ENCODE measurements around the gene SCAP.

The SCAP gene

DNA sequence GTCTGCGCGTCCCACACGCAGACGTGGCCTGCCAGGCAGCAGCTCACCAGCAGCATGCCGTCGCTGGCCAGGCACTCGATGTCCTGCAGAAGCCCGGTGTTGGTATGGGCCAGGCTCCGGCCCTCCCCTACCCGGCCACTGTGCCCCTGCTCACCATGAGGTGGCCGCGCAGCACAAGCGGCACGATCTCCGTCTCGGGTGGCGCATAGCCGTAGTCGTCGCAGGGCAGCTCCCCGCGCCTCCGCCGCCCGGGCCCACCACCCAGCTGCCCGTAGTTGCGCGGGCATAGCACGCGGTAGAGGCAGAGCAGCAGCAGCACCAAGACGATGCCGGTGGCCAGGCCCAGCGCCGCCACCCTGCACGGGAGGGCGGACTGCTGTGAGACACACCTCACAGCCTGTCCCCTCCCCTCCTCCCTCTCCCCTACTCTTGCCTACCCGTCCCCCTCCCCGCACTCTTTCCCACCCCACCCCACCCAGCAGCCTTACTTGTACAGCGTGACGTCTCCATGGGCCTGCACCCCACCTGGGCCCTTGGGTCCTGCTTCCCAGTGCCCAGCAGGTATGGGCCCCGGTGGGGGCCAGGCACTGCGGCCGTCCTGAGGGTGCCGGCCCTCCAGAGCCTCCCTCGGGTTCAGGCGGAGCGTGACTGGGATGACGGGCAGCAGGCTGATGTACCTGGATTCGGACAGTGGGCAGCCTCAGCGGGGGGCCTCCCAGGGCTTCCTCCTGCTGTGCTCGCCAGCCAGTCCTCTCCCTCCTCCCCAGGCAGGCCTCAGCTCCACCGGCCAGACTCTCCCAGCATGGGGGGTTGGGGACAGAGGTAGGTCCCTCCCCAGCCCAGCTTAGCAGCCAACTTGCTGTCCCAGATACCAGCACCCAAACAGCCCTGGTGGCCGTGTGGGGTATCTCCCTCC is 57.3 kb downstream of the SCAP start:
- H3K27ac ChIP-seq = no peak overlapping the region
- no peak for DNase-seq (ENCODE audit: low read depth, low spot score)

DNA sequence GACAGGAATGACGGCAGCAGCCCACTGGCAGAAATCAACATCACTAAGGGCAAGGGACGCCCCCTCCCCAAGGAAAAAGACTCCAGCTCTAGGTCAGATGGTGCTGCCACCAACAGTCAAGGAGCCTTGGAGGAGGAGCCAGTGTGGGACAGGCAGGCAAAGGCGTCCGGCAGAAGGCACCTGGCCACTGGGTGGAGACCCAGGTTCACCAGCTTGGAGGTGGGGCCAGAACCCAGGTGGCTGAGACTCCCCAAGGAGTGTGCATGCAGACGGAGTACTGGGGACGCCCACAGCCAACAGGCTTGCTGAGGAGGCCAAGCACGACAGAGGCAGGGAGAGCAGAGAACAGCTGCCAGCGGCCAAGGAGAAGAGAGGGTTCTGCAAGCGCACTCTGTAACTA is 59.7 kb downstream of the SCAP start:
- H3K27ac ChIP-seq = no peak overlapping the region
- no peak for DNase-seq (ENCODE audit: low read depth, low spot score)

DNA sequence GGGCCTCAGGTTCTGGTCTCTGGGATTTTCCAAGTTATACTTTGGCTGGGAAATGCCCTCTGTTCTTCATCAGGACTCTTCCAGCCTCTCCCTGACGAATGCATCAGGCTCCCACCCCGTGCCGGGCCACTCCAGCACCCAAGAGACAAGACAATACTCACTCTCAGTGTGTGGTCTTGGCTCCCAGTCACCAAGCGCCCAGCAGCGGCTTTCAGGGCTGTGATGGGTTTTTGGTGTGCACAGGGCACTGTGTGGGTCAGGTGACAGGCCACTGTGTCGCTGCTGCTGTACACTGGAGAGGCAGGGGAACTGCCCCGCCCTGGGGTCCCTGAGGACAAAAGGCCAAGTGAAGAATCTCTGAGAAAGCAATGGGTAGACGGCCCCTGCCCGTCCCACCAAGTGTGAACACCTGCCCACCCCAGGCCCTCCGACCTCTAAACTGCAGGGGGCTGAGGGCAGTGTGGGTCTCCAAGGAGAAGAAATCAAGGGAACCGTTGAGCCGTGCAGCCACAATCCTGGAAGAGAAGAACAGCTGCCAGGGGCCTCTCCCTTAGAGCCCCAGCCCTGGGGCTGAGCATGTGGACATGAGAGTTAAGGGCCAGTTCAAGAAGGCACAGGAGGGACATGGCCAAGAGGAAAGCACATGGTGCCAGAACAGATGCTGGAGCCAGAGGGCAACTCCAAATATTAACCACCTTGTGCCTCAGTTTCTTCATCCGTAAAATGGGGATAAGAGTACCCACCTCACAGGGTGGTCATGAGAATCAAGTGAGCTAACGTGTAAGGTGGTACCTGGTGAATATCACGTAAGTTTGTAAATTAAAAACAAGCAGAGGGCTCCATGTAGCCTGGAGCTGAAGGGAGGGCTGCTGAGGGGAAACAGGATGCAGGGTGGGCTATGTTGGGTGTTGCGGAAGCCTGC is 60.8 kb downstream of the SCAP start:
- DNase-seq (ENCODE audit: low read depth, low spot score) = no peak
- no peak overlapping the region for H3K27ac ChIP-seq

DNA sequence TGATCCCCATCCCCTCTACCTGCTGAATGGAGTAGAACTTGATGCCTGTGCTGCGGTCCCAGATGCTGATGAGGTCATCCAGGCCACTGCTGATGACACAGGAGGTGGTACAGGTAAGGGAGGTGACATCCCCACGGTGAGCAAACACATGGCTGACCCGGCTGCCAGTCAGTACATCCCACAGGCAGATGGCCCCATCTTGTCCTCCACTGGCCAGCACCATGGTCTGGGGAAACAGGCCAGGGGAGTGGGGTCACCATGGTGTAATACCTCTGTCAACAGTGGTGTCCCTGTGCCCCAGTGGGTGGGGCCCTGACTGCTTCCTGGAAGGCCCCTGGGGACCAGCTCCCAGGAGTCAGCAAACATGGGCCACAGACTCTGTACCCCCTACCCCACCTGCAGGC is 61.6 kb downstream of the SCAP start:
- H3K27ac ChIP-seq = no peak overlapping the region
- no peak for DNase-seq (ENCODE audit: low read depth, low spot score)

DNA sequence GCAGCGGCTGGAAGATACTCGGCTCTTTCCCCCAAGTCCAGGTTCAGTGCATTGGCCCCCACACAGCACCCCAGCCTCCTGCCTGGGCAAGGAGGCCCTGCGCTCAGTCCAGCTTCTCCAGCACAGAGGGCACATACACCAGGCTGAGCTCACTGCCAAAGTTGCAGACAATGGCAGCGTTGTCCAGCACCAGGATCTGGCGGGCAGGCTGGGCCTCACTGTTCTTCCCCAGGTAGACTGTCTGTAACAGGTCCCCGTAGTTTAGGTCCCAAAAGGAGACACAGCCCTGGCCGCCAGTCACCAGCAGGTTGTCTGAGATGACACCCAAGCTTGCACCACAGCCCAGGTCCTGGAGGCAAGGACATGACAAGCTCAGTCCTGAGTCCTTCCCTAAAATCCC is 62.0 kb downstream of the SCAP start:
- DNase-seq (ENCODE audit: low read depth, low spot score) = no peak
- no peak overlapping the region for H3K27ac ChIP-seq

DNA sequence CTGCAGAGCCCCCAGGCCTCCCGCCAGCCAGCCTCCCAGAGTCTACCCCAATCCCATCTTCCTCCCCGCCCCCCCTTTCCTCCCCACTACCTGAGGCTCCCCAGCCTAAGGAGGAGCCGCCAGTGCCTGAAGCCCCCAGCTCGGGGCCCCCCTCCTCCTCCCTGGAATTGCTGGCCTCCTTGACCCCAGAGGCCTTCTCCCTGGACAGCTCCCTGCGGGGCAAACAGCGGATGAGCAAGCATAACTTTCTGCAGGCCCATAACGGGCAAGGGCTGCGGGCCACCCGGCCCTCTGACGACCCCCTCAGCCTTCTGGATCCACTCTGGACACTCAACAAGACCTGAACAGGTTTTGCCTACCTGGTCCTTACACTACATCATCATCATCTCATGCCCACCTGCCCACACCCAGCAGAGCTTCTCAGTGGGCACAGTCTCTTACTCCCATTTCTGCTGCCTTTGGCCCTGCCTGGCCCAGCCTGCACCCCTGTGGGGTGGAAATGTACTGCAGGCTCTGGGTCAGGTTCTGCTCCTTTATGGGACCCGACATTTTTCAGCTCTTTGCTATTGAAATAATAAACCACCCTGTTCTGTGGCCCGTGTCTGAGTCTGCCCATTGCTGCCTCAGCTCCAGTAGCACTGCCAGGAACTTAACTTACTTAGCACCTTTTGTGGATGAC is 62.8 kb downstream of the SCAP start:
- DNase-seq (ENCODE audit: low read depth, low spot score) = no peak
- H3K27ac ChIP-seq = no peak overlapping the region

DNA sequence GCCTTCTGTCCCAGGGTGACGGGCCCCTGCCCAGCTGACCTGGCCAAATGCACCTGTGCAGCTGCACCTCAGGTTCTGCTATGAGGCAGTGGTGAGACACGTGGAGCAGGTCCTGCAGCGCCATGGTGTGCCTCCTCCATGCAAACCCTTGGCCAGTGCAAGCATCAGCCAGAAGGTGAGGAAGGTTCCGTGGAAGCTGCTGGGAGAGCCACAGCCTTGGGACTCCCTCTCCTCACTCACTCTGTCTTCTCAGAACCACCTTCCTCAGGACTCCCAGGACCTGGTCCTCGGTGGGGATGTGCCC is 63.3 kb downstream of the SCAP start:
- no peak overlapping the region for H3K27ac ChIP-seq
- no peak for DNase-seq (ENCODE audit: low read depth, low spot score)

DNA sequence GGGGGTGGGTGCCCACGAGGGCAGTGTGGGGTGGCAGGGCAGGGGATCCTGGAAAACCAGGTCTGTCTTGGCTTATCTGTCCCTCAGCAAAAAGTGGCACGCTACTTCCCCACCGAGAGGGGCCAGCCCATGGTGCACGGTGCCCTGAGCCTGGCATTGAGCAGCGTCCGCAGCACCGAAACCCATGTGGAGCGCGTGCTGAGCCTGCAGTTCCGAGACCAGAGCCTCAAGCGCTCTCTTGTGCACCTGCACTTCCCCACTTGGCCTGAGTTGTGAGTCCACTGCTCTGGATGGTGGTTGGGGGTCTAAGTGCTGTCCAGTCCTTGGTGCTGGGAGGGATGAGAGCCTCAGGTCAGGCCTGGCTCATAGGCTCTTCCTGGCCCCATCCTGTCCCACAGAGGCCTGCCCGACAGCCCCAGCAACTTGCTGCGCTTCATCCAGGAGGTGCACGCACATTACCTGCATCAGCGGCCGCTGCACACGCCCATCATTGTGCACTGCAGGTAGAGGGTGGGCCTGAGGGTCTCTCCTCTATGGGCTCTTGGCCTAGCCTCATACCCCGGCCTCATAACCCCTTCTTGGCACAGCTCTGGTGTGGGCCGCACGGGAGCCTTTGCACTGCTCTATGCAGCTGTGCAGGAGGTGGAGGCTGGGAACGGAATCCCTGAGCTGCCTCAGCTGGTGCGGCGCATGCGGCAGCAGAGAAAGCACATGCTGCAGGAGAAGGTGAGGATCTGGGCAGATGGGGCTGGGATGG is 63.9 kb downstream of the SCAP start:
- no peak overlapping the region for H3K27ac ChIP-seq
- no peak for DNase-seq (ENCODE audit: low read depth, low spot score)

DNA sequence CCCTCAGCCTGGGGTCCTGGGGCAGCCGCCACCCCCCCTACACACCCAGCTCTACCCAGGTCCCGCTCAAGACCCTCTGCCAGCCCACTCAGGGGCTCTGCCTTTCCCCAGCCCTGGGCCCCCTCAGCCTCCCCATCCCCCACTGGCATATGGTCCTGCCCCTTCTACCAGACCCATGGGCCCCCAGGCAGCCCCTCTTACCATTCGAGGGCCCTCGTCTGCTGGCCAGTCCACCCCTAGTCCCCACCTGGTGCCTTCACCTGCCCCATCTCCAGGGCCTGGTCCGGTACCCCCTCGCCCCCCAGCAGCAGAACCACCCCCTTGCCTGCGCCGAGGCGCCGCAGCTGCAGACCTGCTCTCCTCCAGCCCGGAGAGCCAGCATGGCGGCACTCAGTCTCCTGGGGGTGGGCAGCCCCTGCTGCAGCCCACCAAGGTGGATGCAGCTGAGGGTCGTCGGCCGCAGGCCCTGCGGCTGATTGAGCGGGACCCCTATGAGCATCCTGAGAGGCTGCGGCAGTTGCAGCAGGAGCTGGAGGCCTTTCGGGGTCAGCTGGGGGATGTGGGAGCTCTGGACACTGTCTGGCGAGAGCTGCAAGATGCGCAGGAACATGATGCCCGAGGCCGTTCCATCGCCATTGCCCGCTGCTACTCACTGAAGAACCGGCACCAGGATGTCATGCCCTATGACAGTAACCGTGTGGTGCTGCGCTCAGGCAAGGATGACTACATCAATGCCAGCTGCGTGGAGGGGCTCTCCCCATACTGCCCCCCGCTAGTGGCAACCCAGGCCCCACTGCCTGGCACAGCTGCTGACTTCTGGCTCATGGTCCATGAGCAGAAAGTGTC is 64.7 kb downstream of the SCAP start:
- no peak overlapping the region for H3K27ac ChIP-seq
- no peak for DNase-seq (ENCODE audit: low read depth, low spot score)

DNA sequence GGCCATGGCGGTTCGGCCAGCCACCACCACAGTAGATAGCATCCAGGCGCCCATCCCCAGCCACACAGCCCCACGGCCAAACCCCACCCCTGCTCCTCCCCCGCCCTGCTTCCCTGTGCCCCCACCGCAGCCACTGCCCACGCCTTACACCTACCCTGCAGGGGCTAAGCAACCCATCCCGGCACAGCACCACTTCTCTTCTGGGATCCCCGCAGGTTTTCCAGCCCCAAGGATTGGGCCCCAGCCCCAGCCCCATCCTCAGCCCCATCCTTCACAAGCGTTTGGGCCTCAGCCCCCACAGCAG is 65.4 kb downstream of the SCAP start:
- H3K27ac ChIP-seq = no peak overlapping the region
- DNase-seq (ENCODE audit: low read depth, low spot score) = no peak

DNA sequence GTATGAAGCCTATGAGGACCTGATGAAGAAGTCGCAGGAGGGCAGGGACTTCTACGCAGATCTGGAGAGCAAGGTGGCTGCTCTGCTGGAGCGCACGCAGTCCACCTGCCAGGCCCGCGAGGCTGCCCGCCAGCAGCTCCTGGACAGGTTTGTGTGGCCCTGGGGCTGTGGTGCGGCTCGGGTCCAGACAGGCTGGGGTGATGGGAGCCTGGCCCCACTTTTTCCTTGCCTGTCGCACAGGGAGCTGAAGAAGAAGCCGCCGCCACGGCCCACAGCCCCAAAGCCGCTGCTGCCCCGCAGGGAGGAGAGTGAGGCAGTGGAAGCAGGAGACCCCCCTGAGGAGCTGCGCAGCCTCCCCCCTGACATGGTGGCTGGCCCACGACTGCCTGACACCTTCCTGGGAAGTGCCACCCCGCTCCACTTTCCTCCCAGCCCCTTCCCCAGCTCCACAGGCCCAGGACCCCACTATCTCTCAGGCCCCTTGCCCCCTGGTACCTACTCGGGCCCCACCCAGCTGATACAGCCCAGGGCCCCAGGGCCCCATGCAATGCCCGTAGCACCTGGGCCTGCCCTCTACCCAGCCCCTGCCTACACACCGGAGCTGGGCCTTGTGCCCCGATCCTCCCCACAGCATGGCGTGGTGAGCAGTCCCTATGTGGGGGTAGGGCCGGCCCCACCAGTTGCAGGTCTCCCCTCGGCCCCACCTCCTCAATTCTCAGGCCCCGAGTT is 65.9 kb downstream of the SCAP start:
- H3K27ac ChIP-seq = no peak overlapping the region
- no peak for DNase-seq (ENCODE audit: low read depth, low spot score)

DNA sequence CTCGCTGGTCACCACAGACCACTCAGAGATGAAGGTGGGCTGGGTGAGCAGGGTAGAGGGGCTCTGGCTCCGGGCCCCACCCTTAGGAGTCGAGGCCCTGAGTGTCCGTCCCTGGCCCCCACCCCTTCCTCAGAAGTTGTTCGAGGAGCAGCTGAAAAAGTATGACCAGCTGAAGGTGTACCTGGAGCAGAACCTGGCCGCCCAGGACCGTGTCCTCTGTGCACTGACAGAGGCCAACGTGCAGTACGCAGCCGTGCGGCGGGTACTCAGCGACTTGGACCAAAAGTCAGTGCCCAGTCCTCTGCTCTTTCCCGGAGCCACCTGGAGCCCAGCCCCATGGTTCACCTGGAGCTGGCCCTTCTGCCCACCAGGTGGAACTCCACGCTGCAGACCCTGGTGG is 66.5 kb downstream of the SCAP start:
- no peak overlapping the region for H3K27ac ChIP-seq
- DNase-seq (ENCODE audit: low read depth, low spot score) = no peak

DNA sequence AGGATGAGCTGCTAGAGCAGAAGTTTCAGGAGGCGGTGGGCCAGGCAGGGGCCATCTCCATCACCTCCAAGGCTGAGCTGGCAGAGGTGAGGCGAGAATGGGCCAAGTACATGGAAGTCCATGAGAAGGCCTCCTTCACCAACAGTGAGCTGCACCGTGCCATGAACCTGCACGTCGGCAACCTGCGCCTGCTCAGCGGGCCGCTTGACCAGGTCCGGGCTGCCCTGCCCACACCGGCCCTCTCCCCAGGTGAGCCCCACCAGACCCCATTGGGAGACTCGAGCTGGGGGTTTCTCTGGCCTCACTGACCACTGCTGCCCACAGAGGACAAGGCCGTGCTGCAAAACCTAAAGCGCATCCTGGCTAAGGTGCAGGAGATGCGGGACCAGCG is 66.9 kb downstream of the SCAP start:
- no peak overlapping the region for H3K27ac ChIP-seq
- no peak for DNase-seq (ENCODE audit: low read depth, low spot score)

DNA sequence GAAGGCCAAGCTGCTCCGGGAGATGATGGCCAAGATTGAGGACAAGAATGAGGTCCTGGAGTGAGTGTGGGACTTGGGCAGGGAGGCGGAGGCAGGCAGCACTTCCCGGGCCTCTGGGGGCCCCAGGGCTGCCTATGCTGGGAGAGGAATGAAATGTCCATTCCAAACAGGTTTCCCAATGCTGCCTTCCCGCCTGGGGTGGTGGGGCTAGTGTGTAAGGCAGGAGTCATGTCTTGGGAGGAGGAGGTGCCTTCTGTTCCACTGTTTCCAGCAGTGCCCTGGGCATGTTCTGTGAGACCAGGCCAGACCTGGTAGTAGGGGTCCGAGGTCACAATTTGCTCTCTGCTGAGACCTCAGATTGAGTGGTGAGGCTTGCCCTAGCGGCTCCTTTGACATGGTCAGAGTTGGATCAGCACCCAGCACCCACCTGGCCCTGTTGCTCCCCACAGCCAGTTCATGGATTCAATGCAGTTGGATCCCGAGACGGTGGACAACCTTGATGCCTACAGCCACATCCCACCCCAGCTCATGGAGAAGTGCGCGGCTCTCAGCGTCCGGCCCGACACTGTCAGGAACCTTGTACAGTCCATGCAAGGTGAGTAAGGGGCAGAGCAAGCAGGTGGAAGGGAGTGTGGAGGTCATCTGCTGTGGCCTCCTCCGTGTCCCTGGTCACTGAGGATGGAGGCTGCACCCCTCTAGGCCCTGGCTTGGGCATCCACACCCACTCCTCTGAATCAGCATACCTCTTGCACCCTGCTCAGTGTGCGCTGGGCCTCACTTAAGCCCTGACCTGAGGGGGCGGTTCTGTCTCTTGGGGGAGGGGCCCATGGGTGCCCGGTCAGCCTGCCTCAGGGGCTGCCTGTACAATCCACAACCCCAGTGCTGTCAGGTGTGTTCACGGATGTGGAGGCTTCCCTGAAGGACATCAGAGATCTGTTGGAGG is 67.6 kb downstream of the SCAP start:
- no peak overlapping the region for H3K27ac ChIP-seq
- no peak for DNase-seq (ENCODE audit: low read depth, low spot score)

DNA sequence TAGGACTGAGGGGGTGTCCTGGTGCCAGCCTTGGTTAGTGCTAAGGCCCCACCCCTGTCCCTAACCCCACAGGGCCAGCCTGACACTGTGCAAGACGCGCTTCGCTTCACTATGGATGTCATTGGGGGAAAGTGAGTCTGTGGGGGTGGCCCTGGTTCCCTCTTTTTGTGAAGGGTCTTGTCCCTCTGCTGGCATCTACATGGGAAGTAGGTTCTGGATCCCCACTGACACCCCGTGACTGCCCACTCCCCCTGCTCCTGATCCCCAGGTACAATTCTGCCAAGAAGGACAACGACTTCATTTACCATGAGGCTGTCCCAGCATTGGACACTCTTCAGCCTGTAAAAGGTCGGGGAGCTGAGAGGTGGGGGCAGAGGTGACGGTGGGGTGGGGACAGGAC is 68.5 kb downstream of the SCAP start:
- no peak overlapping the region for H3K27ac ChIP-seq
- DNase-seq (ENCODE audit: low read depth, low spot score) = no peak

DNA sequence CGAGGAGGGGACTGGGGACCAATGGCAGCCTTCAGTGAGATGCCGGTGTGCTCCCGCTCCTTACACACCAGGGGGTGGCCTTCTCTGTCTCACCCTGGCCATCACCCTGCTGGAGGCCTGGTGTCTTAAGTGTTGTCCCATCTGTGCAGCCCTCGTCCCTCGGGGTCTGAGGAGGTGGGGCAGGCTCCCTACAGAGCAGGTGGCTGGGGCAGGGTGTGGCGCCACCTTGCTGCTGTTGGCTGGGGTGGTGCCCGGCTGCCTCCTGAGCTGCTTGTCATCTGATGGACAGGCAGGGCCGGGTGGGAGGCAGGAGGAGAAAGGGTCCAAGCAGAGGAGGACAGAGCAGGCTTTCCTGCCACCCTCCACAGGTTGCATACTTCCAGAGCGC is 69.0 kb downstream of the SCAP start:
- no peak overlapping the region for H3K27ac ChIP-seq
- DNase-seq (ENCODE audit: low read depth, low spot score) = no peak

DNA sequence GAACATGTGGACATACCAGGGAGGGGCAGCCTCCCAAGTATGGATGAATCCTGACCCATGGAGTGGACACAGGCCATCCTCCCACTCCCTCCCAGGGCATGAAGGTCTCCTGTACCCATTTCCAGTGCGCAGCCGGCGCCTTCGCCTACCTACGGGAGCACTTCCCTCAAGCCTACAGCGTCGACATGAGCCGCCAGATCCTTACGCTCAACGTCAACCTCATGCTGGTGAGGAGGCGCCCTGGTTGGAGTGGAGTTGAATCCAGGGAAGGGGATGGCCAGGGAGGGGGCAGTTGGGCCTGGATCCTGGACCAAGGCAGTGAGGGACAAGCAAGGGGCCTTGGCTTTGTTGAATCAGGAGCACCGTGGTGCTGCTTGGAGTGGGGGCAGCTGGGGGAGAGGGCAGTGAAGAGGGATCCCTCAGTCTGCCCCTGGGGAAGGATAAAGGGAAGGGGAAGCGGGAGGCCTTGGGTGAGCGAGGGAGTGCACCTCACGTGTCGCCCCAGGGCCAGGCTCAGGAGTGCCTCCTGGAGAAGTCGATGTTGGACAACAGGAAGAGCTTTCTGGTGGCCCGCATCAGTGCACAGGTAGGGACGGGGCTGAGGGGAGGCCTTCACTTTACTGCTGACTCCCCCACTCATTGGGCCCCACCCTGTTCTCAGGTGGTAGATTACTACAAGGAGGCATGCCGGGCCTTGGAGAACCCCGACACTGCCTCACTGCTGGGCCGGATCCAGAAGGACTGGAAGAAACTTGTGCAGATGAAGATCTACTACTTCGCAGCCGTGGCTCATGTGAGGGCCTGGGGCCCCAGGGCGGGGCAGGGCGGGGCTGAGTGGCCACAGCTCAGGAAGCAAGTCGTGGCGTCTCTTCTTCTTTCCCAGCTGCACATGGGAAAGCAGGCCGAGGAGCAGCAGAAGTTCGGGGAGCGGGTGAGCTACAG is 69.7 kb downstream of the SCAP start:
- DNase-seq (ENCODE audit: low read depth, low spot score) = no peak

More for the DNA sequence above, 69.7 kb downstream of the SCAP start:
- H3K27ac ChIP-seq = no peak overlapping the region
